Left lobe of liver (tissue), 2 donors: Measurements from ENCODE around the gene KIF2C. TPM values are rescaled to one million over a fixed set of nuclear protein-coding genes. Genes with fewer than 3 reads are reported as not detected.
A peak's percentile ranks its signal among the peaks of the same experiment; 100 is the strongest.
"Not testable (repeated sequence)": the region's sequence is repeated elsewhere in the genome, so short reads cannot be mapped to it uniquely, and the experiment has no call there.

ENCODE experiments used
- ATAC-seq: fragments of 200-7000 bp; cut with Tn5 transposase; one replicate; pipeline ENCODE4 v1.9.1; 2020; ENCODE audit warnings: mild to moderate bottlenecking, moderate library complexity
- DNase-seq: peaks from one replicate; pipeline ENCODE4 v3.0.0-alpha.2; 2020; ENCODE audit warnings: low spot score
- total RNA-seq: library from RNA; stranded (reverse); gene quantifications from one replicate; pipeline ENCODE4 v1.2.1, GENCODE V29; 2021
- donor health status: DM: no; HTN: no; CAD: no; lungs with moderate emphysema.
- donor health status: DM: no; HTN: yes; CAD: no.

KIF2C gene
- total RNA-seq, 1 donor from 2014 or later, result 0.73 TPM

DNA sequence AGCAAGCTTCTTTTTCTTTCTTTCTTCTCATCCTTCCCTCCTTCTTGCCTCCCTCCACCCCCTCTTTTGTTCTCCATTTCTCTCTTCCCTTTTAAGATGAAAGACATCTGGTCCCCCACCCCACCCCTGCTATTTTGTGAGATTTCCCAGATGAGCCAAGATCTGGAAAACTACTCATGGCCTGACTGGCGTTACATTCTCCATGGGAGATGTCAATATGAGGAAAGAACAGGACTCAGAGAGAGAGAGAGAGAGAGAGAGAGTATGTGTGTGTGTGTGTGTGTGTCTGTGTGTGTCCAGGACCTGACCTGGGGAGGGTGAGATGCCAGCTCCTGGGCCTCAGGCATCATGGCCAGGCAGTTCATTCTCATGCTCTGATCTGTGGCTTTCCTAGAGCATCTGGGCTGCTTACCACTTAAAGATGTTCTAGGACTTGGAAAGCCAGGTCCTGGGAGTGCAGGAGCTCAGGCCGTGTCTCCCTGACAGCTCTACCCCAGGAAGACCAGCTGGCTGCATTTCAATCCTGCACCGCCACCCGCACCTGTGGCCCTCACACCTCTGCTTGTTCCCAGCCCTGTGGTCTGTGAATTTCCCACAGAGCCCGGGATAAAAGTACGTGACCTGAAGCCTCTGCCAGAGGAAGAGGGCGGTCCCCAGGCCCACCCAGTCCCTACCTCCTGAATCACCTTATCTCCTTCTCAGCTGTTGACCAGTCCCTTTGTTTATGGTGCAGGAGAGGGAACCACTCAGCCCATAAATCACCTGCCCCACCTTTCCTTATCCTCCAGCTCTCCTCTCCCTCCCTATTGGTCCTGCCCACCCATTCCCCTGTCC lies 51.5 kb downstream of the KIF2C start:
- no peak for DNase-seq
- ATAC-seq, result no peak

DNA sequence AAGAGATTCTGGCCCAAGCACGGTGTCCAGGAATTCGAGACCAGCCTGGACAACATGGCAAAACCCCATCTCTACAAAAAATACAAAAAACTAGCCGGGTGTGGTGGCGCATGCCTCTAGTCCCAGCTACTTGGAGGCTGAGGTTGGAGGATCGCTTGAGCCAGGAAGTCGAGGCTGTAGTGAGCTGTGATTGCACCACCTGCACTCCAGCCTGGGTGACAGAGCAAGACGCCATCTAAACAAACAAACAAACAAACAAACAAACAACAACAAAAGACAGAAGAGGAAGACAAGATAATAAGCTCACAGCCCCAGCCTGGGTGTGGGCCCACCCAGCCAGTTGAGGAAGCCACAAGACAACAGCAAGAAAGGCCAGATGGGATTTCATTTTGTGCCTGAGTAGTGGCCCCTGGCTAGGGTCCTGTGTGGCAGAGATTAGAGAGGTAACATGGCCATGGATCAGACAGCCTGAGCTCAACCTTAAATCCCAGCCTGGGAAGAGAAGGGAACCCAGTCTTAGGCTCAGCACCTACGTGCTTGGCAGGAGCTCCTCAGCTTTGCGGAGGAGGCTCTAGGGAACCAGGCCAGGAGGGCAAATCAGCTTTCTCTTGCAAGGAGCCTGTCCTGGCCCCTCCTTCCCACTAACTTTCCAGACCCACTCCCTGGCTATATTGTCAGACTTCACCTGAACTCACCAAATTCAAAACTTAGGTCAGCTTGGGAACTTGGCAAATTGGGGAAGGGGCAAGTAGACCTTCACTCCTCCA lies 53.3 kb downstream of the KIF2C start:
- ATAC-seq (no peak), DNase-seq (peak; percentile 34)

DNA sequence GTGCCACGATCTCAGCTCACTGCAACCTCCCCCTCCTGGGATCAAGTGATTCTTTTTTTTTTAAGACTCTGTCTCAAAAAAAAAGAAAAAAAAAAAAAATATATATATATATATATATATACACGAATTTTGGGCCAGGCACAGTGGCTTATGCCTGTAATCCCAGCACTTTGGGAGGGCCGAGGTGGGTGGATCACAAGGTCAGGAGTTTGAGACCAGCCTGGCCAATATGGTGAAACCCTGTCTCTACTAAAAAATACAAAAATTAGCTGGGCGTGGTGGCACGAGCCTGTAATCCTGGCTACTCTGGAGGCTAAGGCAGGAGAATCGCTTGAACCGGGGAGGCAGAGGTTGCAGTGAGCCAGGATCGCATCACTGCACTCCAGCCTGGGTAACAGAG lies 58.2 kb downstream of the KIF2C start:
- DNase-seq, result not testable (repeated sequence)

DNA sequence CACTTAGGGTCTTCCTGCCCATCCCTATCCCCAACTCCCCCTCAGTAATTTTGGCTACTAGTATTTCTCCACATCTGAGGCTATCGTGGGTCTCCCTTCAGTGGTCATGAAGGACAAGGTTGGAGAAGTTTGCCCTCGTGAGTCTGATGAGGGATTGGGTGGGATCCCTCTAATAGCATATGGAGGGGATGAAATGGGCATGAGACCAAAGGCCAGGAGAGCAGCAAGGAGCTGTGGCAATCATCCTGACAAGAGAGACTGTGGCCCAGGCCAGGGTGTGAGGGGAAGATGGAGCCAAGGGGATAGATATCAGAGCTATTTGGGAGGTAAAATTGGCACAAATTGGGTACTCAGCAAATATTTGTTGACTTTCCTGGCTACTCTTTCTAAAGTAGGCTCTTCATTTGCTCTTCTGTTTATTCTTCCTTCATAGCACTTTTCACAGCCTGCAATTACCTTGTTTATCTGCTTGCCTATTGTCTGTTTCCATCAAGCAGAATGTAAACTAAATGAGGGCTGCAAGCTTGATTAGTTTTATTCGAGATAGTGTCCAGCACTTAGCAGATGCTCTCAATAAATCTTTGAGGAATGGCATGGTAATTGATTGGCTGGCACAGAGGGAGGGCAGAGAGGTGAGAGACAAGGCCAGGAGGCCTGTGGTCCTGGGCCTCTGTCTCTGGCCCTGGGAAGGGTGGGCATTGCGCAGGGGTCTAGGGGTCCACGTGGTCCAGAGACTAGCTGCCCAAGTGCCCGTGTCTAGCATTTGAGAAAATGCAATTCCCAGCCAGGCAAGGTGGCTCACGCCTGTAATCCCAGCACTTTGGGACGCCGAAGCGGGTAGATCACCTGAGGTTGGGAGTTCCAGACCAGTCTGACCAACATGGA lies 59.1 kb downstream of the KIF2C start:
- ATAC-seq (no peak), DNase-seq (no peak)

More for the DNA sequence above, 58.2 kb downstream of the KIF2C start:
- ATAC-seq, result not testable (repeated sequence)

DNA sequence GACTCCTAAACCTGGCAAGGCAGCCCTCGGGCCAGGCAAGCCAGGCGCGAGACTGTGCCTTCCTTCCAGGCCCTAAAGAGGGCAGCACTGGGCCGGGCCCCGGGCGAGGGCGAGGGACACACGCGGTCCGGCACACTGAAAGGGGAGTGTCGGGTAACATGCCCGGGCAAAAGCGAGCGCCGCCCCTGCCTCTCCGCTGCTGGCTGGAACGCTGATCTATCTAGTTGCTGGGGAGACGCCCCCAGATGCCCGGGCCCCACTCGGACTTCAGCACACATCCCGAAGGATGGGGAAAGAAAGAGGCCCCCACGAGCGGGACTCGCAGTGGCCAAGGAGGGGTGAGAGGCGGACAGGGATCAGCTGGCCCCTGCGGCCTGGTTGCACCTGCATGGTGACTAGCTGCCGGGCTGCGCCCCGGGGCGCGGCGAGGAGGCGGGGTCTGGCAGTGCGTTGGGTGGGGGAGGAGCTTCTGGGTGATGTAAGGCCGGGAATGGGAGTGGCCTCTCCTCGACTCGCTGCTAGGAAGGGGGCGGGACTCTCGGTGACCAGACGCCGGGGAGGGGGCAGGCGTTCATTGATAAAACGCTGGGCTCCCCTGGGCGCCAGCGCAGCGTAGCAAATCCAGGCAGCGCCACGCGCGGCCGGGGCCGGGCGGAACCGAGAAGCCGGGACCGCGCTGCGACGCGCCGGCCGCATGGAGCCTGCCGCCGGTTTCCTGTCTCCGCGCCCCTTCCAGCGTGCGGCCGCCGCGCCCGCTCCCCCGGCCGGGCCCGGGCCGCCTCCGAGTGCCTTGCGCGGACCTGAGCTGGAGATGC lies 60.3 kb downstream of the KIF2C start, which contains the start of gene PLK3:
TSS of gene PLK3 (plus strand) at position 608 of the 815 bp plus-strand sequence. CDS start at position 695, 87 bp downstream.
- peak; percentile 98 for DNase-seq
- peak; percentile 94 for ATAC-seq

DNA sequence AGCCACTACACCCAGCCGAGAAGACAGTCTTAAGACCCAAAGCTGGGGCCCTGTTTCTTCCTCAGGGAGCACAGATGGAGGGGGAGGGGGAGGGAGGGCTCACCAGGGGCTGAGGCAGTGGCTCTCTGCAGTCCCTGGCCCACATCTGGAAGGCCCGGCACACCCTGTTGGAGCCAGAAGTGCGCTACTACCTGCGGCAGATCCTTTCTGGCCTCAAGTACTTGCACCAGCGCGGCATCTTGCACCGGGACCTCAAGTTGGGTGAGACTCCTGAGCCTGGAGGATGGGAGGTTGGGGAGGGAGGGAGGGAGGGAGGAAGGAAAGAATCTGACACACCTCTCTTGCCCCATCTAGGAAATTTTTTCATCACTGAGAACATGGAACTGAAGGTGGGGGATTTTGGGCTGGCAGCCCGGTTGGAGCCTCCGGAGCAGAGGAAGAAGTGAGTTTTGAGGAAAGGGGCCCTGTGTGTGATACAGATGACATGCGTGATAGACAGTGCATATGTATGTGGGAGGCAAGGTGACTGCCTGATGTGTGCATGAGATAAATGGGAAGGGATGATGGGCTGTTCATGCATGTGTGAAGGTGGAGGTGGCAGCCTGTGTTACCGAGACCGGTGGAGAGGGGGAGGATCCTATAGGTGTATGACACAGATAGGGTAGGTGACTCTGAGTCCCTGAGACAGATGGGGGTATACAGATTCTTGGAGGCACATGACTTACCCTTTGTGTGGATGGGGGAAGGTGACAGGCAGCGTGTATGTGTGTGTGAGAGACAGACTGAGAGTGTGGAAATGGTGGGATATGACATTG lies 62.1 kb downstream of the KIF2C start:
- no peak for ATAC-seq
- no peak for DNase-seq

DNA sequence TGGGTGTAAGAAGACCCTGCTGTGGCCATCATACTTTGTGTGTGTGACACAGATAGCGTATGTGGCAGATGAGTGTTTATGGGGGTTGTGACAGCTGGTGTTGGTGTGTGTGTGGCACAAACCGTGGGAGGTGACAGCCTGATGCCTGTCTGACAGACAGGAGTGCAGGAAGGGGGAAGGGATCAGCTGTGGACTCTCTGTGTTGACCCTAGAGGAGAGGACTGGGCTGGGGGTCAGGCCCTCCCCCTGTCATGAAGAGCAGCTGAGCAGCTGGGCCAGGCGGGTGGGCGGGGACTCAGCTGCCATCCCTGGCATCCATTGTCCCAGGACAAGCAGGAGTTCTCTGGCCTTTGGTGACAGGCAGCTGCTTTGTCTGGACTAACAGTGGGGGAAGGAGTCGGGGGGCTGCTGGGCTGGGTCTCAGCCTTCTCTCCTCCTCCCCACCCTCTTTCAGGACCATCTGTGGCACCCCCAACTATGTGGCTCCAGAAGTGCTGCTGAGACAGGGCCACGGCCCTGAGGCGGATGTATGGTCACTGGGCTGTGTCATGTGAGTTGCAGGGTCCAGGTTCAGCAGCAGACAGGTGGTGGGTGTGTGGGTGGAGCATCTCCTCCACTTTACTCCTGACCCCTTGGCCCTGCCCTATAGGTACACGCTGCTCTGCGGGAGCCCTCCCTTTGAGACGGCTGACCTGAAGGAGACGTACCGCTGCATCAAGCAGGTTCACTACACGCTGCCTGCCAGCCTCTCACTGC lies 62.8 kb downstream of the KIF2C start:
- ATAC-seq, result no peak
- no peak for DNase-seq

DNA sequence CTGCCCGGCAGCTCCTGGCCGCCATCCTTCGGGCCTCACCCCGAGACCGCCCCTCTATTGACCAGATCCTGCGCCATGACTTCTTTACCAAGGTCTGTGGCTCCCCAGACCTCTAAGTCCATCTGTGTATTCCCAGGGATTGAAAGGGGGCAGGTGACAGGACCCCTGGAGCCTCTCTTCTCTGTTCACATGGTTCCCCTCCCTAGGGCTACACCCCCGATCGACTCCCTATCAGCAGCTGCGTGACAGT lies 63.4 kb downstream of the KIF2C start:
- ATAC-seq (no peak), DNase-seq (no peak)

DNA sequence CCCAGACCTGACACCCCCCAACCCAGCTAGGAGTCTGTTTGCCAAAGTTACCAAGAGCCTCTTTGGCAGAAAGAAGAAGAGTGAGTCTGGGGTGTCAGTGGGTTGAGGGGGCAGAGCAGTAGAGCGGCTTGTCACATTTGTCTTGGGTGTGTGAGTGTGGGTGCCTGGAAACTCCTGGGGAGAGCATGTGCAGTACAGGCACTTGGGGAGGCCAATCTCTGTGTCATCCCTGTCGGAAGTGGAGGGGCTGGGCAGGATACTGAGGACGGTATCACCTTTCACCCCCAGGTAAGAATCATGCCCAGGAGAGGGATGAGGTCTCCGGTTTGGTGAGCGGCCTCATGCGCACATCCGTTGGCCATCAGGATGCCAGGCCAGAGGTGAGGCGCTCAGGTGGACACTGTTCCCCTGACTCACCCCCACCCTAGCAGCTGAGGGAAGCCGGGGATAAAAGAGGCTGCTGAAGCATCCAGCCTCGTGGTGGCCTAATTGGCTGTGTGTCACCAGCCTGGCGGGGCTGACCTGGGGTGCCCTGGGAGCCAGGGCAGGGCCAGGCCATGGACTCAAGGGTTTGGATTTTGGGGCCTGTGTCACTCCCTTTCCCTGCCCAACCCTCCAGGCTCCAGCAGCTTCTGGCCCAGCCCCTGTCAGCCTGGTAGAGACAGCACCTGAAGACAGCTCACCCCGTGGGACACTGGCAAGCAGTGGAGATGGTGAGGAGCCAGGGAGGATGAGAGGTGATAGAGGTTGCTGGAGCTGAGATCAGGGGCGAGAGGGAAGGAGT lies 63.9 kb downstream of the KIF2C start:
- ATAC-seq (no peak), DNase-seq (no peak)

DNA sequence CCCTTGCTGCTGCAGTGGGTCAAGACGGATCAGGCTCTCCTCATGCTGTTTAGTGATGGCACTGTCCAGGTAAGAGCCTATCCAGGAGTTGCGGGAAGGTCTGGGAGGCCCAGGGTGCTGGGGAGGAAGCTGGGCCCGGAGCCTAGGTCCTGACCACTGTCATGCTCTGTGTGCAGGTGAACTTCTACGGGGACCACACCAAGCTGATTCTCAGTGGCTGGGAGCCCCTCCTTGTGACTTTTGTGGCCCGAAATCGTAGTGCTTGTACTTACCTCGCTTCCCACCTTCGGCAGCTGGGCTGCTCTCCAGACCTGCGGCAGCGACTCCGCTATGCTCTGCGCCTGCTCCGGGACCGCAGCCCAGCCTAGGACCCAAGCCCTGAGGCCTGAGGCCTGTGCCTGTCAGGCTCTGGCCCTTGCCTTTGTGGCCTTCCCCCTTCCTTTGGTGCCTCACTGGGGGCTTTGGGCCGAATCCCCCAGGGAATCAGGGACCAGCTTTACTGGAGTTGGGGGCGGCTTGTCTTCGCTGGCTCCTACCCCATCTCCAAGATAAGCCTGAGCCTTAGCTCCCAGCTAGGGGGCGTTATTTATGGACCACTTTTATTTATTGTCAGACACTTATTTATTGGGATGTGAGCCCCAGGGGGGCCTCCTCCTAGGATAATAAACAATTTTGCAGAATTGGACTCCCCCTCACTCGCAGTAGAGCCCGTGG lies 65.8 kb downstream of the KIF2C start:
- no peak for DNase-seq
- no peak for ATAC-seq

DNA sequence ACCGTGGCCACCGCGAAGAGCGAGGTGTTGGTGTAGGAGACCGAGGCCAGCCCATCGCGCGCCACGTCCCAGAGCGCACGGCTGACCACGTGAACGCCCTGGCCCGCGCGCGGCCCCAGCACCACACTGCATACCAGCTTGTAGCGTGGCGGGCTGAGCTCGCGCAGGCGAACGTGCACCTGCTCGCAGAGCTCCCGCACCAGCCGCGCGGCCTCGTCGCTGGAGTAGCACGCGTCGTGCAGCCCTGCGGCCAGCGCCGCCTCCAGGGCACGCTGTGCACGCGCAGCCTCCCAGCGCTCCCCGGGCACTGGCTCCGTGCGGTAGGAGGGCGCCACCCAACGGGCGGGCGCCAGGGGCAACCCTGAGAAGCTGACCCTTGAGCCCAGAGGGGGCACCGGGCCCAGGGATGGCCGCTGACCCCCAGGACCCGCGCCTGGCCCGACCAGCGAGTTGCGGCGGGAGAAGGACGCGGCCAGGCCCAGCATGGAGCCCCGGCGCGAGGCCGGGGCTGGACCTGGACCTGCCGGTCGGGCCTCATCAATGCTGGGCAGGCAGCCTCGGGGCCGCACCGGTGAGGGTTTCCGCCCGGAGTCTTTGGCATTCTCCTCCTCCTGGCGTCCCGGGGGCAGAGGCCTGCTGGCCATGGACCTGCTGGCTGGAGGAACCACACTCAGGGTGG lies 66.5 kb downstream of the KIF2C start:
- DNase-seq, result no peak
- no peak for ATAC-seq

DNA sequence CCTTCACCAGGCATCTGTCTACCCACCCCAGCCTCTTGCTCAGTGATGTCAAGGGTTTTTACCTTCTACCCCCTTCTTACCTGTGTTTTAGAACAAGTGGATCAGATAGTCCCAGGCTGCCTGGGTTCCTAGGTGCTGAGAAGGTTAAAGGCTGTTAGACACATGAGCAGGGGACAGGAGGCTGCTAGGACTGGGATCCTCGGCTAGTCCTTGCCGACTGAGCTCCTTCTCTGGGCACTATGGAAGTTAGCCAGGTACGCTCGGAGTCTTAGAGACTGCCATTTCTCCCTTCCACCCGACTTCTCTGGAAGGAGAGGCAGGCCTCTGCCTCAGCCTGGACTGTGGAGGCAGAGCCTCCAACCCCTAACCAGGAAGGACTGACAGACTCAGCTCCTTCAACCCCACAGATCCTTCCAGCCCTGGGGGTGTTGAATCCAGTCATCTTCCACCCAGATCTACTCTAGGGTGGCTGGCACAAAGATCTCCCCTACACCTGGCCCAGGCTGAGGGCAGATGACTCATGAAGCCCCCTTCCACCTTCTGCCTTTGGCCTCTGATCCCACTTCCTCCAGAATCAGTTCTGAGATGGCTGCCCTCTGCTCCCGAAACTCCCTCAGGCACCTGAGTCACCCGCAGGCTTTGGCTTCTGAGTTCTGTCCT lies 67.2 kb downstream of the KIF2C start, which contains the start of gene DYNLT4:
TSS of gene DYNLT4 (minus strand) at position 648 of the 660 bp plus-strand sequence. CDS start 683 bp downstream, outside the sequence.
- ATAC-seq (no peak), DNase-seq (no peak)

DNA sequence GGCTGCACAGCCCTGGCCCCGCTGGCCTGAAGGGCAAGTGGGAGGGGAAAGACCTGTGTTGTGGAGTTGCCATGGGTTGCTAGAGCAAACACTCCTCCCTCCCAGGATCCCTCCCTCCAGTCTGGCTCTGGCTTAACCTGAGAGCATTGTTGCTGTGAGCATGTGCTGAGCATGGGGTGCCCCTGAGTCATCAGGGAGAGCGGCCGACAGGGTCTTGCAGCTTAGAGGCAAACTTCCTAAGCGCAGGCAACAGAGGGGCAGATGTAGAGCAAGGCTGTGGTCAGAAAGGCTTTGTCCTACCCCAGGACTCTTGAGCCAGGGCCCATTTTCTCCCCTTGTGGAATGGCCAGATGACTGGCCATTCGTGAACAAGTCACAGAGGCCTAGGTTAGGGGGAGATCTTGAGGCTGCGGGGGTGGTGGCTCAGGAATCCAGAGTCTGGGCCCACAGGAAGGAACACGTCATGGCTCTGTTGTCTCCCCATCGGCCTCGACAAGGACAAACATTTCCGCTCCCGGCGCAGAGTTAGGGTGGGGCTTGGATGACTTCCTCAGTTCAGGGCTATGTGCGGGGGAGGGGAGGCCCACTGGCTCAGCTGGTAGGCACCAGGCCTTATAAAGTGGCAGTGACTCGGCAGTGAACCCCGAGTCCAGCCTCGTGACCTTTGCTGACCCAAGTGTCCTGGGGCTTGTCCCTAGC lies 67.9 kb downstream of the KIF2C start:
- peak; percentile 83 for ATAC-seq
- DNase-seq, result peak; percentile 95

DNA sequence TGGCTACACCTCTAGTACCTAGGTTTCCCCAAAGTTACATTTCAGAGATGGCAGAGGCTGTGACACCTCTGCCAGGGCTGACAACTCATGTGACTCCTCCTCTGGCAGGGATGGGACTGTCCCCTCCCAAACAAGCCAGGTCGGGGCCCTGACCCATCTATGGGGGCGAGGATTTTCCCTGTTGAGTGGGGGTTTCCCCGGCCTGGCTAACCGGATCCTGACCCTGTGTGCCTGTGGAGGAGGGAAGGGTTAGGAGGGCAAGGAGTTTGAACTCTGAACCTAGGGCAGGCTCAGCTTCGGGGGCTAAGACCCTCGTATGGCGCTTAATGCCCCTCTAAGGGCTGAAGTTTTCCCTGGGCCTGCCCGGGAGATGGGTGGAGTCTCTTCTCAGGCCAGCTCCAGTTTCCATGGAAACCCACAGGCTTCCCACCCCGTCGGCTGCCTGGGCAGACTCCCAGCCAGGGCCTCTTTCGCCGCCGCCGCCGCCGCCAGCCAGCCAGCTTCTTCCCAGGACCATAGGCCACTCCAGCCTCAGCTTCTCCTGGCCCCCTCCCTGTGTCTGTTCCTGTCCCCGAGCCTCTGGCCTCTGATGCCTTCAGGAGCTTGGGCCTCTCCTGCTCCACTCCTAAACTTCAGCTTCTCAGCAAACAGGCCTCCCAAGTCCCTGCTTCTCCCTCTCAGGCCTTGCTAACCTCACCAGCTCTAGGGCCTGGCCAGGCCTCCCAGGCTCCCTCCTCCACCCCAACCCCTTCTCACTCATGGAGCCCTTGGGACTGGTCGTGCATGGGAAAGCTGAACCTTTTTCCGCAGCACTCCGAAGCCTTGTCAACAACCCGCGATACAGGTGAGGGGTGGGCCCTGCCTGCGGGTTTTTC lies 68.7 kb downstream of the KIF2C start, which contains the start of gene BTBD19:
TSS of gene BTBD19 (plus strand) at position 461 of the 875 bp plus-strand sequence. CDS start at position 759, 298 bp downstream.
- DNase-seq (peak; percentile 84), ATAC-seq (peak; percentile 53)
